SK-N-MC (cell line): ENCODE results near the gene MGA.
A peak's percentile ranks its signal among the peaks of the same experiment; 100 is the strongest.

Experiments used
- DNase-seq: peaks from one replicate; pipeline ENCODE4 v3.0.0-alpha.2; 2011; ENCODE audit warnings: low read depth, low spot score
- H3K27ac ChIP-seq: fragments of 200-600 bp; sonication (generic); 2 replicates; pipeline ENCODE4 v1.5.1; 2016; ENCODE audit warnings: mixed run types
- H3K36me3 ChIP-seq: fragments of 200-600 bp; sonication (generic); 2 replicates; pipeline ENCODE4 v1.6.1; 2017; ENCODE audit warnings: antibody characterized with exemption, low read length, mixed read lengths; ENCODE audit not compliant: insufficient read depth
- H3K4me3 ChIP-seq: fragments of 200-600 bp; sonication (generic); 2 replicates; pipeline ENCODE4 v1.5.1; 2016
- H3K9ac ChIP-seq: fragments of 200-600 bp; sonication (generic); 2 replicates; pipeline ENCODE4 v1.8.0; 2017; ENCODE audit warnings: mixed run types, mixed read lengths; ENCODE audit not compliant: insufficient read length
- H3K9me3 ChIP-seq: fragments of 200-600 bp; sonication (generic); 2 replicates; pipeline ENCODE4 v1.6.1; 2017; ENCODE audit warnings: low read depth, mild to moderate bottlenecking, antibody characterized with exemption, low read length, moderate library complexity, mixed read lengths
- EZH2 ChIP-seq: fragments of 200-600 bp; sonication (generic); IDR thresholded peaks from one replicate; pipeline ENCODE4 v1.6.1; 2017; ENCODE audit warnings: antibody characterized with exemption
- FOXP2 ChIP-seq: optimal IDR thresholded peaks from 2 replicates; pipeline ENCODE3; 2011; ENCODE audit warnings: mild to moderate bottlenecking, moderate library complexity; ENCODE audit not compliant: insufficient read depth; ENCODE audit errors: extremely low read length, control extremely low read depth
- POLR2AphosphoS5 ChIP-seq: IDR thresholded peaks from 2 replicates; pipeline ENCODE4 v1.6.1; 2012; ENCODE audit warnings: mild to moderate bottlenecking, low read depth, low read length, borderline replicate concordance

MGA gene

GRCh38 chr15:41774882-41775417 lies 114.7 kb downstream of the MGA start:
- no peak for DNase-seq
- Histone ChIP-seq H3K36me3 (no peaks in the 10 kb centered on the region), H3K9ac (peak overlapping the region; percentile 77), H3K9me3 (no peaks in the 10 kb centered on the region), H3K27ac (no peak overlapping the region), H3K4me3 (peak overlapping the region; percentile 92)
- TF ChIP-seq POLR2AphosphoS5 (no peak), EZH2 (no peak), FOXP2 (no peak)

GRCh38 chr15:41775651-41776050 lies 115.4 kb downstream of the MGA start:
- no peak for TF ChIP-seq POLR2AphosphoS5
- no peak for TF ChIP-seq FOXP2
- TF ChIP-seq EZH2, result no peak
- Histone ChIP-seq H3K4me3 (peak overlapping the region; percentile 92), H3K9me3 (no peaks in the 10 kb centered on the region), H3K27ac (no peak overlapping the region), H3K9ac (no peak overlapping the region), H3K36me3 (no peaks in the 10 kb centered on the region)
- no peak for DNase-seq

- Histone ChIP-seq H3K4me3 (no peak overlapping the region), H3K9ac (no peak overlapping the region), H3K27ac (no peak overlapping the region), H3K36me3 (no peaks in the 10 kb centered on the region), H3K9me3 (no peaks in the 10 kb centered on the region)
- TF ChIP-seq POLR2AphosphoS5 (no peak), FOXP2 (no peak), EZH2 (no peak)
- no peak for DNase-seq
Observed at GRCh38 chr15:41777421-41777973, 117.3 kb downstream of the MGA start.

- TF ChIP-seq EZH2 (no peak), POLR2AphosphoS5 (no peak), FOXP2 (no peak)
- Histone ChIP-seq H3K27ac (no peak overlapping the region), H3K9ac (no peak overlapping the region), H3K4me3 (no peak overlapping the region), H3K36me3 (no peaks in the 10 kb centered on the region), H3K9me3 (no peaks in the 10 kb centered on the region)
- DNase-seq, result no peak
Observed at GRCh38 chr15:41778521-41778920, 118.3 kb downstream of the MGA start.

GRCh38 chr15:41779662-41780157 lies 119.5 kb downstream of the MGA start:
- no peak overlapping the region for H3K27ac ChIP-seq
- TF ChIP-seq POLR2AphosphoS5 (no peak), FOXP2 (no peak), EZH2 (no peak)
- H3K9me3 ChIP-seq, result no peaks in the 10 kb centered on the region
- DNase-seq, result no peak
- no peaks in the 10 kb centered on the region for H3K36me3 ChIP-seq
- H3K4me3 ChIP-seq, result no peak overlapping the region
- H3K9ac ChIP-seq, result no peak overlapping the region

GRCh38 chr15:41780266-41780665 lies 120.1 kb downstream of the MGA start:
- no peak for DNase-seq
- H3K9ac ChIP-seq, result no peak overlapping the region
- H3K36me3 ChIP-seq, result no peaks in the 10 kb centered on the region
- H3K9me3 ChIP-seq, result no peaks in the 10 kb centered on the region
- H3K4me3 ChIP-seq, result no peak overlapping the region
- TF ChIP-seq EZH2 (no peak), FOXP2 (no peak), POLR2AphosphoS5 (no peak)
- no peak overlapping the region for H3K27ac ChIP-seq

GRCh38 chr15:41780727-41781126 lies 120.5 kb downstream of the MGA start:
- no peak for DNase-seq
- H3K27ac ChIP-seq, result no peak overlapping the region
- H3K9ac ChIP-seq, result no peak overlapping the region
- H3K36me3 ChIP-seq, result no peaks in the 10 kb centered on the region
- H3K9me3 ChIP-seq, result no peaks in the 10 kb centered on the region
- TF ChIP-seq FOXP2 (no peak), EZH2 (no peak), POLR2AphosphoS5 (no peak)
- H3K4me3 ChIP-seq, result no peak overlapping the region

- no peak for DNase-seq
- Histone ChIP-seq H3K27ac (no peak overlapping the region), H3K9me3 (no peaks in the 10 kb centered on the region), H3K4me3 (no peak overlapping the region), H3K9ac (no peak overlapping the region), H3K36me3 (no peaks in the 10 kb centered on the region)
- TF ChIP-seq FOXP2 (no peak), POLR2AphosphoS5 (no peak), EZH2 (no peak)
Observed at GRCh38 chr15:41782371-41783282, 122.4 kb downstream of the MGA start.
